MG63 (cell line): ENCODE data around the gene GSTT2B. TPM values are rescaled to one million over a fixed set of nuclear protein-coding genes. Genes with fewer than 3 reads are reported as not detected.
"Not testable (repeated sequence)": the region's sequence is repeated elsewhere in the genome, so short reads cannot be mapped to it uniquely, and the experiment has no call there.

Experiments
- DNase-seq: peaks from one replicate; pipeline ENCODE4 v3.0.0-alpha.2; 2020
- H3K27me3 ChIP-seq: fragments of 250-450 bp; sonication (Bioruptor Pico); 2 replicates; pipeline ENCODE4 v1.5.1; 2020; ENCODE audit warnings: mild to moderate bottlenecking, moderate library complexity
- H3K36me3 ChIP-seq: fragments of 250-450 bp; sonication (Bioruptor Pico); 2 replicates; pipeline ENCODE4 v1.5.1; 2020; ENCODE audit warnings: mild to moderate bottlenecking, moderate library complexity
- H3K4me3 ChIP-seq: fragments of 250-450 bp; sonication (Bioruptor Pico); 2 replicates; pipeline ENCODE4 v1.5.1; 2020; ENCODE audit warnings: mild to moderate bottlenecking, moderate library complexity
- H3K9me3 ChIP-seq: fragments of 250-450 bp; sonication (Bioruptor Pico); 2 replicates; pipeline ENCODE4 v1.5.1; 2020; ENCODE audit warnings: mild to moderate bottlenecking, moderate library complexity
- total RNA-seq: library from RNA; depleted of rRNA; stranded (reverse); fragments of >200 nt; shearing (Covaris generic); gene quantifications from 2 replicates; pipeline ENCODE4 v1.2.3, GENCODE V29; 2014; ENCODE audit warnings: low replicate concordance; rRNA removed

Gene GSTT2B
- total RNA-seq, 1 experiment from 2014 or later, result 23.8 TPM

GRCh38 chr22:23915290-23915689 is 45.7 kb downstream of the GSTT2B start:
- H3K27me3 ChIP-seq, result no peaks in the 10 kb centered on the region
- H3K36me3 ChIP-seq, result no peaks in the 10 kb centered on the region
- no peak for DNase-seq
- H3K9me3 ChIP-seq, result no peaks in the 10 kb centered on the region
- no peak overlapping the region for H3K4me3 ChIP-seq

- Histone ChIP-seq H3K27me3 (no peaks in the 10 kb centered on the region), H3K9me3 (no peaks in the 10 kb centered on the region), H3K4me3 (peak overlapping the region; percentile 62), H3K36me3 (no peaks in the 10 kb centered on the region)
- peak; percentile 100 for DNase-seq
Observed at GRCh38 chr22:23913661-23914353, 47.2 kb downstream of the GSTT2B start.

GRCh38 chr22:23913306-23913660 is 47.7 kb downstream of the GSTT2B start:
- DNase-seq, result no peak
- Histone ChIP-seq H3K36me3 (no peaks in the 10 kb centered on the region), H3K4me3 (peak overlapping the region; percentile 62), H3K27me3 (no peaks in the 10 kb centered on the region), H3K9me3 (no peaks in the 10 kb centered on the region)

GRCh38 chr22:23912293-23912903 is 48.6 kb downstream of the GSTT2B start:
- Histone ChIP-seq H3K4me3 (no peak overlapping the region), H3K36me3 (no peaks in the 10 kb centered on the region)
- DNase-seq, result no peak

GRCh38 chr22:23911318-23911980 is 49.5 kb downstream of the GSTT2B start:
- H3K36me3 ChIP-seq, result no peaks in the 10 kb centered on the region
- H3K9me3 ChIP-seq, result no peaks in the 10 kb centered on the region
- no peak overlapping the region for H3K4me3 ChIP-seq
- no peaks in the 10 kb centered on the region for H3K27me3 ChIP-seq
- DNase-seq, result no peak

More at GRCh38 chr22:23912293-23912903, 48.6 kb downstream of the GSTT2B start:
- Histone ChIP-seq H3K27me3 (no peaks in the 10 kb centered on the region), H3K9me3 (no peaks in the 10 kb centered on the region)

- Histone ChIP-seq H3K36me3 (no peaks in the 10 kb centered on the region), H3K27me3 (no peaks in the 10 kb centered on the region), H3K4me3 (no peak overlapping the region), H3K9me3 (no peaks in the 10 kb centered on the region)
- DNase-seq, result no peak
Observed at GRCh38 chr22:23910496-23911190, 50.4 kb downstream of the GSTT2B start.

- H3K27me3 ChIP-seq, result no peaks in the 10 kb centered on the region
- H3K9me3 ChIP-seq, result no peaks in the 10 kb centered on the region
- H3K4me3 ChIP-seq, result no peak overlapping the region
- no peaks in the 10 kb centered on the region for H3K36me3 ChIP-seq
- no peak for DNase-seq
Observed at GRCh38 chr22:23909296-23909898, 51.6 kb downstream of the GSTT2B start.

- no peaks in the 10 kb centered on the region for H3K27me3 ChIP-seq
- no peaks in the 10 kb centered on the region for H3K9me3 ChIP-seq
- no peak for DNase-seq
- H3K36me3 ChIP-seq, result no peaks in the 10 kb centered on the region
- H3K4me3 ChIP-seq, result no peak overlapping the region
Observed at GRCh38 chr22:23908587-23909205, 52.3 kb downstream of the GSTT2B start.

GRCh38 chr22:23907423-23907822 is 53.6 kb downstream of the GSTT2B start:
- H3K36me3 ChIP-seq, H3K9me3 ChIP-seq, H3K27me3 ChIP-seq, H3K4me3 ChIP-seq, DNase-seq: not testable (repeated sequence)

Other genes with a start within 250 kb of the GSTT2B start
- gene ZNF70, start 210.1 kb downstream of the GSTT2B start, total RNA-seq, result 2.4 and 3.9 TPM in 2 replicates
- gene VPREB3, start 206.8 kb downstream of the GSTT2B start, total RNA-seq, result not detected in 2 replicates
- 0.30 TPM in 1 of 2 replicates, not detected in the other for gene C22orf15, start 198.2 kb downstream of the GSTT2B start, total RNA-seq
- 0.26 TPM in 1 of 2 replicates, not detected in the other for gene CHCHD10, start 193.2 kb downstream of the GSTT2B start, total RNA-seq
- gene MMP11, start 188.3 kb downstream of the GSTT2B start, total RNA-seq, result 2.0 and 4.9 TPM in 2 replicates
- 70.8 and 109 TPM in 2 replicates for gene SMARCB1, start 174.2 kb downstream of the GSTT2B start, total RNA-seq
- 0.42 and 0.72 TPM in 2 replicates for gene DERL3, start 122.2 kb downstream of the GSTT2B start, total RNA-seq
- gene SLC2A11, start 103.3 kb downstream of the GSTT2B start, total RNA-seq, result 0.27 and 0.30 TPM in 2 replicates
- 527 and 1,011 TPM in 2 replicates for gene MIF, start 66.8 kb downstream of the GSTT2B start, total RNA-seq
- 4.7 and 6.6 TPM in 2 replicates for gene DDTL, start 5.7 kb upstream of the GSTT2B start, total RNA-seq
- 64.9 and 160 TPM in 2 replicates for gene DDT, start 13.2 kb upstream of the GSTT2B start, total RNA-seq
- 0.30 and 1.6 TPM in 2 replicates for gene GSTT2, start 18.9 kb upstream of the GSTT2B start, total RNA-seq
- gene GSTT4, start 44.3 kb upstream of the GSTT2B start, total RNA-seq, result not detected in 2 replicates
- 16.3 and 25.1 TPM in 2 replicates for gene CABIN1, start 50.1 kb upstream of the GSTT2B start, total RNA-seq
- gene SUSD2, start 220.3 kb upstream of the GSTT2B start, total RNA-seq, result 0.20 TPM in 1 of 2 replicates, not detected in the other